ENCODE results near the gene PRF1. TPM values are rescaled to one million over a fixed set of nuclear protein-coding genes. Genes with fewer than 3 reads are reported as not detected.

Gene PRF1
- total and polyA plus RNA-seq, 7 donors, result 0.33 to 3.4 (median 1.6) TPM

GRCh38 chr10:70604106-70604505 lies 1.6 kb upstream of the PRF1 start:
- H3K4me3 ChIP-seq, result no peak overlapping the region
- H3K27ac ChIP-seq, result no peak overlapping the region
- no peaks in the 10 kb centered on the region for H3K9me3 ChIP-seq
- TF ChIP-seq, protein P1, sequence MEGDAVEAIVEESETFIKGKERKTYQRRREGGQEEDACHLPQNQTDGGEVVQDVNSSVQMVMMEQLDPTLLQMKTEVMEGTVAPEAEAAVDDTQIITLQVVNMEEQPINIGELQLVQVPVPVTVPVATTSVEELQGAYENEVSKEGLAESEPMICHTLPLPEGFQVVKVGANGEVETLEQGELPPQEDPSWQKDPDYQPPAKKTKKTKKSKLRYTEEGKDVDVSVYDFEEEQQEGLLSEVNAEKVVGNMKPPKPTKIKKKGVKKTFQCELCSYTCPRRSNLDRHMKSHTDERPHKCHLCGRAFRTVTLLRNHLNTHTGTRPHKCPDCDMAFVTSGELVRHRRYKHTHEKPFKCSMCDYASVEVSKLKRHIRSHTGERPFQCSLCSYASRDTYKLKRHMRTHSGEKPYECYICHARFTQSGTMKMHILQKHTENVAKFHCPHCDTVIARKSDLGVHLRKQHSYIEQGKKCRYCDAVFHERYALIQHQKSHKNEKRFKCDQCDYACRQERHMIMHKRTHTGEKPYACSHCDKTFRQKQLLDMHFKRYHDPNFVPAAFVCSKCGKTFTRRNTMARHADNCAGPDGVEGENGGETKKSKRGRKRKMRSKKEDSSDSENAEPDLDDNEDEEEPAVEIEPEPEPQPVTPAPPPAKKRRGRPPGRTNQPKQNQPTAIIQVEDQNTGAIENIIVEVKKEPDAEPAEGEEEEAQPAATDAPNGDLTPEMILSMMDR (IDR thresholded peaks at IDR 0.05), result no peak
- no peaks in the 10 kb centered on the region for H3K27me3 ChIP-seq (ENCODE audit: insufficient read depth in 3 of 3, low read length in 2 of 3)
- ATAC-seq (no peak), DNase-seq (no peak)
- intact Hi-C loops (cut with DNase I), result no loop called here
- no peaks in the 10 kb centered on the region for H3K4me1 ChIP-seq
- no peaks in the 10 kb centered on the region for H3K36me3 ChIP-seq (ENCODE audit: insufficient read depth in 1 of 2, low read depth in 1 of 2)
- WGBS, 3 donors, result 75 to 78% (median 76%) methylated on average over 4 of the region's 4 CpGs

DNA sequence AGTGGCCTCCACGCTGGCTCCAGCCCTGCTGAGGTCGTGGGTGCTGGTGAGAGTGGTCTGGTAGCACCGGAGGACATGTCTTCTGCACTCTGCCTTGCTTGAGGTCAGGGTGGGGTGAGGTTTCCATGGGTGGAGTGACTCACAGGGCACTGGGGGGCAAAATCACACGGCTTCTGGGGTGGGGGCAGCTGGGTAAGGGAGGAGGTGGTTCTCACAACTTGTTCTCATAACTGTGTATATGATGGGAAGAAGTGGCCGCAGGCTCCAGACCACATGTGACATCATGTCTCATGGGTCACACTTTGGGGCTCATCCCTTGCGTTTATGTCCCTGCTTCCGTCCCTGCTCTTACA lies 884 bp upstream of the PRF1 start:
- WGBS, 3 donors, result 72 to 73% (median 73%) methylated on average over 7 of the region's 7 CpGs
- Histone ChIP-seq H3K36me3 (ENCODE audit: insufficient read depth in 1 of 2, low read depth in 1 of 2) (no peaks in the 10 kb centered on the region), H3K27me3 (ENCODE audit: insufficient read depth in 3 of 3, low read length in 2 of 3) (no peaks in the 10 kb centered on the region), H3K4me3 (no peak overlapping the region), H3K4me1 (no peaks in the 10 kb centered on the region), H3K27ac (no peak overlapping the region), H3K9me3 (no peaks in the 10 kb centered on the region)
- TF ChIP-seq, protein P1 (IDR thresholded peaks at IDR 0.05), result no peak
- no peak for ATAC-seq
- no peak for DNase-seq
- intact Hi-C loops (cut with DNase I), result no loop called here

DNA sequence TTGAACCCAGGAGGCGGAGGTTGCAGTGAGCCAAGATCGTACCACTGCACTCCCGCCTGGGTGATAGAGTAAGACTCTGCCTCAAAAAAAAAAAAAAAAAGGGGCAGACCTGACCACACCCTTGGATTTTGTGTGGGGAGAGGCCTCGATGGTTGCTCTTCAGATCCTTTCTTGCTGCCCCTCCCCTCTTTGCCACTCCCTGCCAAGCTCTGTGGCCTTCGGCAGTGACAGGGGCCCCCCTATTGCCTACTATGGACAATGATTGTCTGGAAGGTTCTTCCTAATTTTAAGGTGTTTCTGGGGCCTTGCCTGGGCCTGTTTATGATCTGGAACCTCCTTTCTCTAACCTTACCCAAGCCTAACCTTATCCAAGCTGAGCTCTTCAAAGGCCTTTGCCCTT lies 795 bp downstream of the PRF1 start:
- 88 to 92% (median 88%) methylated on average over 5 of the region's 5 CpGs for WGBS, 3 donors
- Histone ChIP-seq H3K4me3 (no peak overlapping the region), H3K9me3 (no peaks in the 10 kb centered on the region), H3K36me3 (ENCODE audit: insufficient read depth in 1 of 2, low read depth in 1 of 2) (no peaks in the 10 kb centered on the region), H3K4me1 (no peaks in the 10 kb centered on the region), H3K27me3 (ENCODE audit: insufficient read depth in 3 of 3, low read length in 2 of 3) (no peaks in the 10 kb centered on the region), H3K27ac (no peak overlapping the region)
- TF ChIP-seq, protein P1 (IDR thresholded peaks at IDR 0.05), result no peak
- ATAC-seq (no peak), DNase-seq (no peak)
- intact Hi-C loops (cut with DNase I), result no loop called here

DNA sequence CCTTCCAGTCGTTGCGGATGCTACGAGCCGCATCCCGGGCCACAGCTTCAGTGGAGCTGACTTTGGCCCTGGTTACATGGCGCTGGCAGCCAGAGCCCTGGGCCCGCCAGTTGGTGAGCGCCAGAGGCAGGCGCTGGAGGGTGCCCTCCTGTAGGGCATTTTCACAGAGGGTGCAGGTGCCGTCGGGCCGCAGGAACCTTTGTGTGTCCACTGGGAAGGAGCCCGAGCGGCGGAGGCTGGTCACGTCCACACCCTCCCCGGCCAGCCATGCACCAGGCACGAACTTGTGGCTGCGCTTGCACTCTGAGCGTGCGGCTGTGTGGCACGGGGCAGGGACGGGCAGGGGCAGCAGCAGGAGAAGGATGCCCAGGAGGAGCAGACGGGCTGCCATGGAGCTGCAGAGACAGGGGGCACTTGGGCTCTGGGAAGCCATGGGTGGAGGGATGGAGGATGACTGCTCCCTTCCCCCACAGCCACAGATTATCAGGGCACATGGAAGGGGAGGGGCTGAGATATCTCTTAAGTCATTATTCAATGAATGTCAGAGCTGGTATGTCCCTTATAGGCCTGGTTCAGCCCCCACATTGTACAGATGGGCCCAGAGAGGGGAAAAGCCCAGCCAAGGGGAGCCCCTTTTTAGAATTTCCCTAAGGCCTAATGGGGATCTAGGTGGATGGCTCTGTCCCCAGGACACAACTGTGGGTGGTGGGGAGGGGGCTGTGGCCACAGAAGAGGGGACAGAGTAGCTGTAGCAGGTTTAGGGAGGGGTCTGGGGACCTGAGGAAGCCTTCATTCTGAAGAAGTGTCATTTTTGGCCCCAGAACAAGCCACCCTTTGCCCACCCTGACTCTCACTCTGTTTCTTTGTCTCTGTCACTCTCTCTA lies 1.8 kb downstream of the PRF1 start:
- ATAC-seq (no peak), DNase-seq (no peak)
- Histone ChIP-seq H3K27ac (no peak overlapping the region), H3K4me3 (no peak overlapping the region), H3K9me3 (no peaks in the 10 kb centered on the region), H3K27me3 (ENCODE audit: insufficient read depth in 3 of 3, low read length in 2 of 3) (no peaks in the 10 kb centered on the region), H3K4me1 (no peaks in the 10 kb centered on the region), H3K36me3 (ENCODE audit: insufficient read depth in 1 of 2, low read depth in 1 of 2) (no peaks in the 10 kb centered on the region)
- 95 to 98% (median 96%) methylated on average over 24 of the region's 24 CpGs for WGBS, 3 donors
- intact Hi-C loops (cut with DNase I), result no loop called here
- TF ChIP-seq, protein P1 (IDR thresholded peaks at IDR 0.05), result no peak

GRCh38 chr10:70599791-70600190 lies 2.8 kb downstream of the PRF1 start:
- H3K36me3 ChIP-seq (ENCODE audit: insufficient read depth in 1 of 2, low read depth in 1 of 2), result no peaks in the 10 kb centered on the region
- H3K27me3 ChIP-seq (ENCODE audit: insufficient read depth in 3 of 3, low read length in 2 of 3), result no peaks in the 10 kb centered on the region
- TF ChIP-seq, protein P1 (IDR thresholded peaks at IDR 0.05), result no peak
- H3K9me3 ChIP-seq, result no peaks in the 10 kb centered on the region
- H3K4me3 ChIP-seq, result no peak overlapping the region
- intact Hi-C loops (cut with DNase I), result no loop called here
- H3K27ac ChIP-seq, result no peak overlapping the region
- DNase-seq (no peak), ATAC-seq (no peak)
- WGBS, 3 donors, result 92 to 99% (median 97%) methylated on average over 4 of the region's 4 CpGs
- H3K4me1 ChIP-seq, result no peaks in the 10 kb centered on the region
